ENCODE data around the gene RIPOR3. TPM values are rescaled to one million over a fixed set of nuclear protein-coding genes. Genes with fewer than 3 reads are reported as not detected.

Gene RIPOR3
- total RNA-seq, 1 experiment from 2014 or later: 0.46 TPM

- H4K8ac ChIP-seq (replicated peaks; ENCODE audit: insufficient read length, low read depth, low read length): no peak overlapping the region
- H4K5ac ChIP-seq (ENCODE audit: insufficient read length, low read depth, low read length): no peak overlapping the region
- H3K56ac ChIP-seq (ENCODE audit: insufficient read length, low read depth, low read length): no peak overlapping the region
- no peak overlapping the region for H3T11ph ChIP-seq (ENCODE audit: low read length)
- H2BK20ac ChIP-seq (ENCODE audit: low read depth, low read length, poor library complexity, severe bottlenecking): no peak overlapping the region
- H3K27ac ChIP-seq (ENCODE audit: insufficient read length, low read depth, low read length): no peak overlapping the region
- H2BK12ac ChIP-seq (ENCODE audit: insufficient read length, low read depth, low read length): no peak overlapping the region
- no peaks in the 10 kb centered on the region; a peak in 1 of 7 replicates for H3K36me3 Mint-ChIP-seq (ENCODE audit: insufficient read depth in 1 of 3, low read depth in 3 of 3)
- no peaks in the 10 kb centered on the region for H3K27me3 ChIP-seq (ENCODE audit: insufficient read depth, low read length)
- H3K18ac ChIP-seq (ENCODE audit: insufficient read length, low read depth, low read length): no peak overlapping the region
- no peaks in the 10 kb centered on the region for H3K9me3 ChIP-seq (ENCODE audit: control insufficient read depth, low read depth, low read length)
- no peak overlapping the region for H2BK120ac ChIP-seq (ENCODE audit: low read depth, low read length, poor library complexity, severe bottlenecking)
- peak overlapping the region in 2 of 3 experiments; percentile 13 to 40; a peak in 2 of 7 replicates for H3K27ac Mint-ChIP-seq
- H3K9me3 Mint-ChIP-seq: no peaks in the 10 kb centered on the region; a peak in 1 of 5 replicates
- no CpG with 5 or more reads among the region's 5 CpGs for WGBS (ENCODE audit: extremely low coverage, insufficient read length, low lambda C conversion rate)
- no peaks in the 10 kb centered on the region for H3K79me2 ChIP-seq (ENCODE audit: insufficient read depth, low read length)
- H2BK15ac ChIP-seq (ENCODE audit: low read depth, low read length): no peak overlapping the region
- no peak overlapping the region for H2AK5ac ChIP-seq (ENCODE audit: insufficient read length, low read length)
- no peak overlapping the region for H3K4me2 ChIP-seq (ENCODE audit: insufficient read depth, insufficient read length, low read length)
- no peaks in the 10 kb centered on the region for H3K27me3 Mint-ChIP-seq (ENCODE audit: low read depth)
- no peak for DNase-seq
- no peaks in the 10 kb centered on the region for H3K23me2 ChIP-seq (ENCODE audit: insufficient read length, low read depth, low read length, poor library complexity, severe bottlenecking)
- no peak overlapping the region for H3K14ac ChIP-seq (ENCODE audit: insufficient read depth, low read length)
- no peak overlapping the region for H2BK5ac ChIP-seq (ENCODE audit: insufficient read length, low read length)
- H3K4me1 Mint-ChIP-seq: peaks cover 9 to 12% of the 10 kb centered on the region in 2 experiments
- H4K91ac ChIP-seq (ENCODE audit: insufficient read length, low read depth, low read length): no peak overlapping the region
- no peaks in the 10 kb centered on the region for H4K20me1 ChIP-seq (ENCODE audit: control insufficient read depth, insufficient read depth, insufficient read length)
- no peak overlapping the region for H3K9ac ChIP-seq (ENCODE audit: extremely low read depth, insufficient read length, low read length)
- H3K4ac ChIP-seq (ENCODE audit: low read depth, low read length): no peak overlapping the region
- no peak for TF ChIP-seq CTCF (conservative IDR thresholded peaks at IDR 0.05)
- no peak overlapping the region for H2AFZ ChIP-seq (ENCODE audit: low read length)
- H3K4me3 Mint-ChIP-seq: no peak overlapping the region
- no peak overlapping the region for H3K23ac ChIP-seq (ENCODE audit: insufficient read length, low read depth, low read length)
- H3K79me1 ChIP-seq (ENCODE audit: insufficient read depth, low read depth, low read length, poor library complexity, severe bottlenecking): no peaks in the 10 kb centered on the region
- H3K4me1 ChIP-seq (ENCODE audit: insufficient read depth, low read length): no peaks in the 10 kb centered on the region
Observed at GRCh38 chr20:50546729-50547314, 144.5 kb downstream of the RIPOR3 start.
